ENCODE results near the gene CLNK. TPM values are rescaled to one million over a fixed set of nuclear protein-coding genes. Genes with fewer than 3 reads are reported as not detected.
A peak's percentile ranks its signal among the peaks of the same experiment; 100 is the strongest.

Gene CLNK
- total RNA-seq, 1 donor from 2014 or later: not detected

GRCh38 chr4:10504570-10505179 is 179.9 kb downstream of the CLNK start:
- peak; percentile 59 for DNase-seq

DNA sequence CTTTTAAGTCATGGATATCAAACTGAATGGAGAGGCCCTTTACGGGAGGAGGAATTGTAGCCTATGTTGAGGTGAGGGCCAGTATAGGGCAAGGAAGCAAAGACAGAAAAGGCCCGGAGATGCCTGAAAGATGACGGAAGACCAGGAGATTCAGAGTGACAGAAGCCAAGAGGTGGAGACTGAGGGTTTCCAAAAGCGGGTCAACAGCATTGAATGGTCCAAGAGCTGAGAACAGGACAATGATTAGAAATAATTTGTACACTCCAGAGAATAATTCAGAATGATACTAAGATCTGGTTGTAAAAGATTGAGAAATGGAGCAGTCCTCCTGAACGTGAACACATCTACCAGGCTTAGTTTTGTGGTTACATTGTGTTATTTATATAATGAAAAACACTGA is 181.9 kb downstream of the CLNK start:
- no peak for DNase-seq

DNA sequence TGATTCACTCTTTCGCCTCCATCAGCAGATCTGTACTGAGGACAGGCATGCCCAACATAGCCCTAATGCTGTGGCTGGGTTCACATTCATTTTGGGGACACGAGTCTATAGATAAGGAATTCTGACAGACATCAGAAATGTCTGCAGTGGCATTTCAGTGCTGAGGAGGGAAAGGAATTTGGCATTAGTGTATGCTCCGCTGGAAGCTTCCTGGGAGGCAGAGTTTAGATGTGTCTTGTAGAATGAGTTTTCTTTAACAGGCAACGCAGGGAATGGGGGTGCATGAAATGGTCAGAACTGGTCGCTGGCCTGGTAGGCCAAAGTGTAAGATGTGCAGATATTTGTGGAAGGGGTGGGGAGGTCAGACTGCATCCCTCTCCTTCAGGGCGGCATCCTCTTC is 183.8 kb downstream of the CLNK start:
- no peak for DNase-seq

- DNase-seq: no peak
These were observed 188.4 kb downstream of the CLNK start for GRCh38 chr4:10496200-10496599.

- no peak for DNase-seq
These were observed 188.9 kb downstream of the CLNK start for GRCh38 chr4:10495651-10496050.

GRCh38 chr4:10492464-10492863 is 192.1 kb downstream of the CLNK start:
- DNase-seq: no peak

- no peak for DNase-seq
These were observed 193.2 kb downstream of the CLNK start for GRCh38 chr4:10491401-10491800.

- DNase-seq: no peak
These were observed 193.6 kb downstream of the CLNK start for GRCh38 chr4:10490996-10491395.

- no peak for DNase-seq
These were observed 201.7 kb downstream of the CLNK start for GRCh38 chr4:10482913-10483312.

DNA sequence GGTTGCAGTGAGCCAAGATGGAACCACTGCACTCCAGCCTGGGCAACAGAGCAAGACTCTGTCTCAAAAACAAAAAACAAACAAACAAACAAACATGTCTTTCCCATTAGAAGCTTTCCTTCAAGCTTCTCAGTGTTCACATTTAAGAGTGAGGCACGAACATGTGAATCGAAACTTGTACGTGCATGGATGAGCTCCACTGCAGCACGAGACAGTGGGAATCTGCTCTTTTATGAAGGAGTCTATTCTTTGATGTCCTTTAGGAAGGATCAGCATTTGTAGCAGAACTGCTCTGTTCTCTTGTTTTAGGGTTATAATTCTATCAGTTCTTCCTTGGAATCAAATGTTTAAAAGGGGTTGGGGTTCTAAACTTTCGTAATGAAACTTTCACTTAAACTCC is 204.0 kb downstream of the CLNK start:
- no peak for DNase-seq

DNA sequence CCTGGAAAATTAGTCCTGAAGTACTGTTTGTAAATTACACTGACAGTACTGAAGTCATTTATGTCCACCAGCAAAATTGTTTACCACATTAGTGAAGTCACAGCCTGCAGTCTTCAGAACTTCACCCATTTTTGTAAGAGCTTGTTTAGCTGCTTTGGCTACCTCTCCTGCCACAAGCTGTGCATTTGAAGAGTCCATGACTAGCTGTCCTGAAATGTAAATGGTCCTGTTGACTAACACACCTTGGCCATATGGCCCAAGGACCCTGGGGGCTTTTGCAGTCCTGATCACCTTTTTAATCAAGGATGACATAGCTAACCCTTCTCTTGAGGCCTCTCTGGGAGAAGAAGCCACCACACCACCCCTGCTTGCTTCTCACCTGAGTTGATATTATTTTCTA is 205.9 kb downstream of the CLNK start:
- no peak for DNase-seq

DNA sequence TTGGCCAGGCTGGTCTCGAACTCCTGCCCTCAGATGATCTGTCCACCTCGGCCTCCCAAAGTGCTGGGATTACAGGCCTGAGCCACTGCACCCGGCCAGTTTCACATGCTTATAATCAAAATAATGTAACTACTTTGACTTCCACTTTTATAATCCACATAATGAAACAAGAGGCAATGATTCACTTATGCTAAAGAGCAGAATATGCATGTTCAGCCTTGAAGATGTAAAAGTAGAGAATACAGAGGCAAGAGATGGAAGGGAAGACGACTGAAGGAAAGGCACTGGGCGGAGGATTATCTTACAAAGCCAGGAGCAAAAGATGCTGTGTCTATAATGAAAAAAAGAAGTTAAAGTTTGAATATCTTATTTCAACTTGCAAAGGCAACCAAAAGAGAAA is 214.1 kb downstream of the CLNK start:
- DNase-seq: no peak

DNA sequence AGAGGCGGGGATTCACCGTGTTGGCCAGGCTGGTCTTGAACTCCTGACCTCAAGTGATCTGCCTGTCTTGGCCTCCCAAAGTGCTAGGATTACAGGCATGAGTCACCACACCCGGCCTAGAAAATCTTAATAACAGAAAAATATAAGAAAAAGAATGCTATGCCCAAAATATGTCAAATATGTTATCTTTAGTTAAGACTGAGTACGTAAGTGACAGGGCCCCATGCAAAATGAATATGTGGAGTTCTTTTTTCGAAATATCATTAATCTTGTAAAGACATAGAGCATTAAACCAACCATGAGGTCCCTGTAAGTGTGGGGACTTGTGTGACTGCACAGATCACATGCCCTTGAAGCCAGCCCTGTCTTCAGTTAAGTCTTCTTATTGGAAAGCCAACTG is 218.4 kb downstream of the CLNK start:
- no peak for DNase-seq

- no peak for DNase-seq
These were observed 221.7 kb downstream of the CLNK start for GRCh38 chr4:10462876-10463275.

DNA sequence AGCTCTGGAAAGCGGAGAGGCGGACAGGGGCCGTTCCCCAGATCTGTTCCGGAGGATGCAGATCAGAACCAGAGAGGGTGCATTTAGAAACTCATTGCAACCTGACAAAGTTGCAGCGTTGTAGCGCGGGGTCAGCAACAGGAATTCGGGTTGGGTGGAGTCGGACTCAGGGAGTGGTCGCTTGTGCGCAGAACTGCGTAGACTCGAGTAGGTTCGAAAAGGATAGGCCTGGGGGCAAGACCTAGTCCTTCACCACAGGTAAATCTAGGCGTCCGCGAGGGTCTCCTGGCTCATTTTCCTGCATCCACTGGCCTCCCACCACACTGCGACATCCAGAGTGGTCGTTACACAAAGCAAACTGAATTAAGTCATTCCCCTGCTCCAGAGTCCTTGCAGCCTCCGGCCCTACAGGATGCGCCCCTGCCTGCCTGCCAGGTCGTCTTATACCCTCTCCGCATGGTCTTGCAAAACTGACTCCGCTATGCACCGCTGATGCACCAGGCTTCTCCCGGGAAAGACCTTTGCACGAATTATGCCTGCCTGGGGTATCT is 222.6 kb downstream of the CLNK start:
- DNase-seq: no peak

DNA sequence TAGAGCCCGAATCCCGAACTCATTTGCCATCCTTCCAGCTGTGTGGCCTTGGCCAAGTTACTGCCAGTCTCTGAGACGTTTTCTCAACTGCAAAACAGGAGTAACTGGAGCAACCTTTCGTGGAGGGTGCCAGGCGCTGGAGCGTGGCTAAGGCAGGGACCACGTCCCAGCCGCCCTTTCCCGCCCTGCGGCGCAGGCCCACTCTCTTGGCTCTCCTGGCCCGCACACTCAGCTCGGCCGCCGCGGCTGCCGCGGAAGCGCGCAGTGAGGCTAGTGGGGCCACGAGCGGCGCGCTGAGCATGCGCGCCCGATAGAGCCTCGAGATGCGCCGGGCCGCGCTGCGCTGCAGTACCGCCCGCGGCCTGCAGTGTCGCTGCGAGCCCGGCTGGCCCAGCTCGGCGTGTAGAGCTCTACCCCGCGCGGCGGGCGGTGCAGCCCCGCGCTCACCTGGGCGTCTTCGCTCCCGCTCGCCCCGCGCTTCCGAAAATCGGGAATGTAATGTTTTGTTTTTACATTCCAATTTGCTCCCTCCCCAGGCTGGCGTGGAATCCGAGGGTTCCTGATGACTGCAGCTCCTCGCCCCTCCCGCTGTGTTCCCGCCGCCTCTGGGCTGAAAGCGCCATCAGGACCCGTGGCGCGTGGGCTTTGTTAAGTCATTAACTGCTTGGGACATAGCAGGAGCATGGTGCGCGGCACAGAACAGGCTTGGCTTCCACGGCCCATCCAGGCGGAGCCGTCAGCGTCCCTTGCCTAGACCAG is 223.3 kb downstream of the CLNK start:
- DNase-seq: peak; percentile 85

- no peak for DNase-seq
These were observed 224.1 kb downstream of the CLNK start for GRCh38 chr4:10460313-10461047.

DNA sequence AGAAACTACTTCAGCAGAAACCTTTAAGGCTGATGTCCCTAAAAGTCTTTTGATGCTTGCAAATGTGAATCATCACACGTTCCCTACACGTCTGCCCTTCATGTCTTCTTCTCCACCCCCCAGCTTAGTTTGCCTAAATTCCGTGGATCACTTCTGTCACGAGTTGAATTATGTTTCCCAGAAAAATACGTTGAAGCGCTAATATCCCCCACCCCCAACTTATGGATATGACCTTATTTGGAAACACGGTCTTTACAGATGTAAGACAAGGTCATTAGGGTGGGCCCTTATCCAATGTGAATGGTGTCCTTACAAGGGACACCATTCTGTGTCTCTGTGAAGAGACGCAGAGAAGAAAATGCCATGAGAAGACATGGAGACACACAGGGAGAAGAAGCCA is 225.3 kb downstream of the CLNK start:
- DNase-seq: no peak

DNA sequence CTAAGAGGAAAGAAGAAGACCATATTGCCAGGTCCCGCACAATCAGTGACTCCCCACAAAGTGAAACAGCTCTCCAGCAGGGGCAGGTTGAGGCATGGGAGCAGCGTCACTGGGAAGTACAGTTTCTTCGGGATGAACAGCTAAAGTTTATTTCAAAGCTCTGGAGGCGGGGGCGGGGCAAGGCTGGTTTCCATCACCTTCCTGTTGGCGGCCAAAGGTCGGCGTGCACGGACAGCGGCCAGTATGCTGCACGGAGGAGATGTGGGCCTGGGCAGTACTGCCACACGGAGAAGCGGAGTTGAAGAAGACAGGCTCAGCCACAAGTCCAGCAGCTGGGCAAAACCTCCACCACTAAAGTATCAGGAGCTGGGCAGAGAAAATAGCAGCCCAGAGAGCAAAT is 226.4 kb downstream of the CLNK start:
- DNase-seq: no peak

GRCh38 chr4:10457255-10457801 is 227.2 kb downstream of the CLNK start, which contains the start of gene ZNF518B:
Gene ZNF518B (minus strand): TSS chr4:10457426. CDS start chr4:10446328, 11,098 bp downstream.
- peak; percentile 88 for DNase-seq

GRCh38 chr4:10456595-10457254 is 227.8 kb downstream of the CLNK start:
- peak; percentile 73 for DNase-seq

DNA sequence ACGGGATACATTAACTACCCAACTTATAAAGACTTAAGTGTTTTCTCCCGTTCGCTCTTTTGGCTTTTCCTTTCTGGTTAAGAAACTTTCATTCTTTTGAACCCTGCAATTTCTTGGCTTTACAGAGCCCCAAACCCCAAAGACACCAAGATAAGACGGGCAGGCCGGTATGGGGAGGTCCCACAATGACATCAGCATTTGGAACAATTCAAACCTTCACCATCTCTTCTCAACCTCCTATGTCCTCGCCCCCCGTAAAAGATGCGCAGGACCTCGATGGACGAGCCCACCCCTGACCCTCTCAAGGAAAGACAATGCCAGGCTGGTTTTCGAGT is 228.3 kb downstream of the CLNK start:
- peak; percentile 16 for DNase-seq
